Sigmoid colon (tissue), 7 donors: ENCODE results near the gene KIF26B. TPM values are rescaled to one million over a fixed set of nuclear protein-coding genes. Genes with fewer than 3 reads are reported as not detected.
A peak's percentile ranks its signal among the peaks of the same experiment; 100 is the strongest.

ENCODE experiments used
- DNase-seq: peaks from one replicate; pipeline ENCODE4 v3.0.0-alpha.2; 2019
- H3K27ac ChIP-seq, 4 donors: fragments of 200-600 bp; sonication (generic); one replicate each; pipeline ENCODE4 v1.5.1; 2016 to 2019; ENCODE audit warnings: mild to moderate bottlenecking in 1 of 4
- H3K27me3 ChIP-seq, 3 donors: fragments of 200-600 bp; sonication (generic); one replicate each; pipeline ENCODE4 v1.5.1; 2019; ENCODE audit warnings: mild to moderate bottlenecking in 1 of 3
- H3K36me3 ChIP-seq, 4 donors: fragments of 200-600 bp; sonication (generic); one replicate each; pipeline ENCODE4 v1.5.1; 2016 to 2019
- H3K4me1 ChIP-seq, 4 donors: fragments of 200-600 bp; sonication (generic); one replicate each; pipeline ENCODE4 v1.5.1; 2017 to 2019
- H3K4me3 ChIP-seq, 4 donors: fragments of 200-600 bp; sonication (generic); one replicate each; pipeline ENCODE4 v1.5.1; 2017 to 2019; ENCODE audit warnings: mild to moderate bottlenecking in 2 of 4, moderate library complexity in 1 of 4
- H3K9me3 ChIP-seq, 4 donors: fragments of 200-600 bp in 3 of 4; sonication (generic) in 3 of 4; one replicate each; pipeline versions ENCODE4 v1.5.1 to v1.6.1; 2013 to 2019
- EP300 ChIP-seq, 4 donors: sonication (generic); formaldehyde crosslinking; IDR thresholded peaks; one replicate each; pipeline ENCODE4 v1.6.1; 2017; ENCODE audit warnings: antibody characterized with exemption in 4 of 4
- POLR2A ChIP-seq, 2 donors: fragments of 450-650 bp; IDR thresholded peaks; one replicate each; pipeline ENCODE4 v1.6.1; 2016; ENCODE audit warnings: antibody characterized with exemption in 2 of 2, mild to moderate bottlenecking in 2 of 2, moderate library complexity in 2 of 2
- POLR2AphosphoS5 ChIP-seq, 4 donors: sonication (generic); formaldehyde crosslinking; IDR thresholded peaks; one replicate each; pipeline ENCODE4 v1.6.1; 2017; ENCODE audit warnings: antibody characterized with exemption in 4 of 4
- WGBS, 2 donors: extraction: QIAGEN DNeasy Blood & Tissue Kit; methylation state at CpG; one replicate each; pipeline ENCODE4 v1.1.7; 2013; 5-methylcytosine and 5-hydroxymethylcytosine counted together
- intact Hi-C: fragments of 100-400 bp; cut with DNase I; formaldehyde crosslinking; loops from one replicate; pipeline ENCODE4 v1.15.1; 2023
- polyA plus RNA-seq, 3 donors: library from polyadenylated mRNA; stranded (reverse); fragments of 200-250 nt; gene quantifications; one replicate each; pipeline ENCODE4 v1.2.3, GENCODE V29; 2013
- total RNA-seq, 4 donors: library from RNA; depleted of rRNA; stranded (reverse); fragments of >200 nt; gene quantifications; one replicate each; pipeline ENCODE4 v1.1.0, GENCODE V29; 2016
- TF ChIP-seq, protein P1 (sequence below), 4 experiments: fragments of 450-650 bp in 3 of 4; fragments of 200-600 bp in 1 of 4; IDR thresholded peaks; one replicate each; pipeline ENCODE4 v1.5.1; 2016 to 2019; ENCODE audit warnings: antibody characterized with exemption in 4 of 4, mild to moderate bottlenecking in 3 of 4, moderate library complexity in 2 of 4
- donor health status: healthy with polysubstance abuse.
- donor health status: Bipolar disorder and iron deficiency.
- donor health status: healthy.

The KIF26B gene
- total and polyA plus RNA-seq, 7 donors = under 0.01 to 5.5 (median 1.4) TPM; not detected in 1

GRCh38 chr1:245580651-245581050 is 425.9 kb downstream of the KIF26B start:
- no peak overlapping the region for H3K27ac ChIP-seq
- no peaks in the 10 kb centered on the region for H3K9me3 ChIP-seq
- WGBS, 2 donors = 83 to 90% methylated on average over 6 of the region's 6 CpGs
- H3K27me3 ChIP-seq = peaks cover 0 to 24% (median 0%) of the 10 kb centered on the region in 3 donors
- DNase-seq = no peak
- H3K4me3 ChIP-seq = no peak overlapping the region
- intact Hi-C loops = no loop called here
- H3K36me3 ChIP-seq = no peaks in the 10 kb centered on the region
- TF ChIP-seq EP300 (IDR thresholded peaks at IDR 0.05) (no peak), POLR2AphosphoS5 (IDR thresholded peaks at IDR 0.05) (no peak), POLR2A (IDR thresholded peaks at IDR 0.05) (no peak)
- TF ChIP-seq, protein P1, sequence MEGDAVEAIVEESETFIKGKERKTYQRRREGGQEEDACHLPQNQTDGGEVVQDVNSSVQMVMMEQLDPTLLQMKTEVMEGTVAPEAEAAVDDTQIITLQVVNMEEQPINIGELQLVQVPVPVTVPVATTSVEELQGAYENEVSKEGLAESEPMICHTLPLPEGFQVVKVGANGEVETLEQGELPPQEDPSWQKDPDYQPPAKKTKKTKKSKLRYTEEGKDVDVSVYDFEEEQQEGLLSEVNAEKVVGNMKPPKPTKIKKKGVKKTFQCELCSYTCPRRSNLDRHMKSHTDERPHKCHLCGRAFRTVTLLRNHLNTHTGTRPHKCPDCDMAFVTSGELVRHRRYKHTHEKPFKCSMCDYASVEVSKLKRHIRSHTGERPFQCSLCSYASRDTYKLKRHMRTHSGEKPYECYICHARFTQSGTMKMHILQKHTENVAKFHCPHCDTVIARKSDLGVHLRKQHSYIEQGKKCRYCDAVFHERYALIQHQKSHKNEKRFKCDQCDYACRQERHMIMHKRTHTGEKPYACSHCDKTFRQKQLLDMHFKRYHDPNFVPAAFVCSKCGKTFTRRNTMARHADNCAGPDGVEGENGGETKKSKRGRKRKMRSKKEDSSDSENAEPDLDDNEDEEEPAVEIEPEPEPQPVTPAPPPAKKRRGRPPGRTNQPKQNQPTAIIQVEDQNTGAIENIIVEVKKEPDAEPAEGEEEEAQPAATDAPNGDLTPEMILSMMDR (IDR thresholded peaks at IDR 0.05) = no peak
- H3K4me1 ChIP-seq = peaks cover 0 to 16% (median 9%) of the 10 kb centered on the region in 4 donors

DNA sequence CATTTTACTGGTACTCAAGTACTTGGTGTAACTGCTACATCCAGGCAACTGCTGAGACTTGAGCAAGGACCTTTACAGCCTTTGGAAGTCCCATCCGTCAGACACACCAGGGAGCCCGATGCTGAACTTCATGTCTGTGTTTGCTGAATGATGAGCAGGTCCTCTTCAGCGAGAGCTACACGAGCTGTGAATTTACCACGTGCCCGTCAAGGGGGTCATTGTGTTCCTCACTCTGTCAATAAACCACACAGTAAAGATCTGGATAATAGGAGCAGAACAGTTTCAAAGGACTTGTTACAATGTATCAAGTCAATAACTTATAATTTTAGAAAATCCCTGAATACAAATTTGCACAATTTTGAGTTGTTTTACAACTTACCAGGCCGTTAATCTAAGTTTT is 427.2 kb downstream of the KIF26B start:
- H3K4me3 ChIP-seq = no peak overlapping the region
- no peak for DNase-seq
- no peaks in the 10 kb centered on the region for H3K36me3 ChIP-seq
- H3K9me3 ChIP-seq = no peaks in the 10 kb centered on the region
- peaks cover 0 to 18% (median 11%) of the 10 kb centered on the region in 4 donors for H3K4me1 ChIP-seq
- TF ChIP-seq, protein P1 (IDR thresholded peaks at IDR 0.05) = no peak
- no peak for TF ChIP-seq POLR2A (IDR thresholded peaks at IDR 0.05)
- TF ChIP-seq EP300 (IDR thresholded peaks at IDR 0.05) = no peak
- TF ChIP-seq POLR2AphosphoS5 (IDR thresholded peaks at IDR 0.05) = no peak
- intact Hi-C loops = no loop called here
- H3K27me3 ChIP-seq = peaks cover 0 to 27% (median 0%) of the 10 kb centered on the region in 3 donors
- H3K27ac ChIP-seq = no peak overlapping the region
- WGBS, 2 donors = 24 to 64% methylated on average over 7 of the region's 7 CpGs

DNA sequence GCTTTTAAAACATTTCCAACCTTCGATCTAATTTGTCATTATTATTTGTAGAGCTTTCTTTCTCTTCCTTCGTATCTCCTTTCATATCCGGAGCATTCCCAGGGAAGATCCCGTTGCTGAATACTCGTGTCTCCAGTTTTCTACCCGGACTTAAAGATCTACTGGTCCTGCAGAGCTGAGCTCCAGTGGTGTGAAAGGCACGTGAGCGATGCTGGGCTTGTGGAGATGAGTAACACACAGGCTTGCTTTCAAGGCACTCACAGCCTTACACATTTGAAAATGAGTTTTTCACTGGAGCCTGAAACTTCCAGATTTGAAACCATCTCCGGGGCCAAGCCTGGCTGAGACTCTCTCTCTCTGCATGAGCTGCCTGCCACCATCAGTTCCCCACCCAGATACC is 428.3 kb downstream of the KIF26B start:
- H3K4me3 ChIP-seq = no peak overlapping the region
- H3K27ac ChIP-seq = peak overlapping the region in 1 of 4 donors; percentile 39
- WGBS, 2 donors = 70 to 80% methylated on average over 9 of the region's 9 CpGs
- H3K4me1 ChIP-seq = peaks cover 0 to 18% (median 11%) of the 10 kb centered on the region in 4 donors
- H3K27me3 ChIP-seq = peaks cover 0 to 34% (median 0%) of the 10 kb centered on the region in 3 donors
- TF ChIP-seq POLR2A (IDR thresholded peaks at IDR 0.05) (no peak), POLR2AphosphoS5 (IDR thresholded peaks at IDR 0.05) (no peak), EP300 (IDR thresholded peaks at IDR 0.05) (no peak)
- TF ChIP-seq, protein P1 (IDR thresholded peaks at IDR 0.05) = no peak
- intact Hi-C loops = no loop called here
- H3K9me3 ChIP-seq = no peaks in the 10 kb centered on the region
- no peak for DNase-seq
- no peaks in the 10 kb centered on the region for H3K36me3 ChIP-seq

DNA sequence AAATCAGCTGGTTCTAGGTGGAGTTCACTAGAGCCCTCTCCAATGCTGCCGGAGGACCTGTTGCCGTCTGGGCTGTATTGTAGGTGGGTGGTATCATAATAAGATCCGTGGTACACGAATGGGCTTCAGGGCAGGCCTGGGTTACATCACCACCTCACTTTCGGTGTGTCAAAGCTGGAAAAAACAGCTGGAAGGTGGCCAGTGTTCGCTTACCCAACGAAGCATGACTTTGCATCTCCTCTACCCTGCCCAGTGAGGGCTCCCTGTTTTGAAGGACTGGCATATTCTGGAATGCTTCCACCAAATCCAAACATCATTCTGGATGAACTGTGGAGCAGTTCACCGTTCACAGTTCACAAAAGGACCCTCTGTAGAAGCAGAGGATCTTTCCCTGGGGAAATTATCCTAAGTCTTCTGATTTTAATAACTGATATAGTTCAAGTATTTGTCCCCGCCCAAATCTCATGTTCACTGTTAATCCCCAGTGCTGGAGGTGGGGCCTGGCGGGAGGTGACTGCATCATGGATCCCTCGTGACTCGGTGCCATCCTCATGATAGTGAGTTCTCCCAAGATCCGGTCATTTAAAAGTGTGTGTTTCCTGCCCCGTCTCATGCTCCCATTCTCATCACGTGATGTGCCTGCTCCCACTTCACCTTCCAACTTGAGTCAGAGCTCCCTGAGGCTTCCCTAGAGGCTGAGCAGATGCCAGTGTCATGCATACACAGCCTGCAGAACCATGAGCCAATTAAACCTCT is 429.0 kb downstream of the KIF26B start:
- WGBS, 2 donors = 62 to 73% methylated on average over 15 of the region's 15 CpGs
- Histone ChIP-seq H3K4me1 (peaks cover 0 to 18% (median 11%) of the 10 kb centered on the region in 4 donors), H3K4me3 (no peak overlapping the region), H3K9me3 (no peaks in the 10 kb centered on the region), H3K36me3 (no peaks in the 10 kb centered on the region), H3K27ac (peak overlapping the region in 1 of 4 donors; percentile 39), H3K27me3 (peaks cover 0 to 33% (median 0%) of the 10 kb centered on the region in 3 donors)
- TF ChIP-seq POLR2AphosphoS5 (IDR thresholded peaks at IDR 0.05) (no peak), POLR2A (IDR thresholded peaks at IDR 0.05) (no peak), EP300 (IDR thresholded peaks at IDR 0.05) (no peak)
- TF ChIP-seq, protein P1 (IDR thresholded peaks at IDR 0.05) = no peak
- intact Hi-C loops = no loop called here
- no peak for DNase-seq
